Transverse colon (tissue), 4 donors: ENCODE results near the gene TMEM89. TPM values are rescaled to one million over a fixed set of nuclear protein-coding genes. Genes with fewer than 3 reads are reported as not detected.

Source experiments
- DNase-seq: peaks from one replicate; pipeline ENCODE4 v3.0.0-alpha.2; 2019
- H3K27ac ChIP-seq, 4 donors: fragments of 200-600 bp; sonication (generic); 2 replicates each; pipeline ENCODE4 v1.5.1; 2016 to 2018; ENCODE audit warnings: inconsistent platforms in 4 of 4
- H3K27me3 ChIP-seq: fragments of 200-600 bp; sonication (generic); 2 replicates; pipeline ENCODE4 v1.5.1; 2017; ENCODE audit warnings: inconsistent platforms
- H3K36me3 ChIP-seq, 4 donors: fragments of 200-600 bp; sonication (generic); 2 replicates each; pipeline ENCODE4 v1.5.1; 2017 to 2019; ENCODE audit warnings: inconsistent platforms in 4 of 4
- H3K4me1 ChIP-seq, 4 donors: fragments of 200-600 bp; sonication (generic); 2 replicates each; pipeline ENCODE4 v1.5.1; 2017 to 2020; ENCODE audit warnings: inconsistent platforms in 4 of 4
- H3K4me3 ChIP-seq, 4 donors: fragments of 200-600 bp; sonication (generic); 1 replicate in 1 of 4; 2 replicates in 3 of 4; pipeline versions ENCODE4 v1.5.1 to v1.6.1; 2017 to 2019; ENCODE audit warnings: inconsistent platforms in 4 of 4
- H3K9me3 ChIP-seq, 2 donors: fragments of 200-600 bp; sonication (generic); 2 replicates each; pipeline ENCODE4 v1.5.1; 2017 to 2019; ENCODE audit warnings: inconsistent platforms in 2 of 2
- EP300 ChIP-seq: sonication (generic); formaldehyde crosslinking; IDR thresholded peaks from one replicate; pipeline ENCODE4 v1.6.1; 2017; ENCODE audit warnings: antibody characterized with exemption, low read depth
- POLR2A ChIP-seq: fragments of 450-650 bp; IDR thresholded peaks from one replicate; pipeline ENCODE4 v1.6.1; 2016; ENCODE audit warnings: antibody characterized with exemption, mild to moderate bottlenecking, moderate library complexity
- POLR2AphosphoS5 ChIP-seq, 3 donors: sonication (generic); formaldehyde crosslinking; IDR thresholded peaks; one replicate each; pipeline ENCODE4 v1.6.1; 2016; ENCODE audit warnings: antibody characterized with exemption in 3 of 3
- WGBS, 2 donors: methylation state at CpG; one replicate each; pipeline ENCODE4 v1.1.5; 2018; ENCODE audit warnings: low coverage in 1 of 2; 5-methylcytosine and 5-hydroxymethylcytosine counted together
- in situ Hi-C, 4 donors: fragments of 200-750 bp; cut with MboI; loops; one replicate each; pipeline versions ENCODE4 v1.15.0 to v1.15.1; 2017; ENCODE audit warnings: low sequenced_read_pairs in 3 of 4, low pct_ligation_motif_present in 1 of 4, low pct_unique_long_range_greater_than_20kb in 1 of 4
- intact Hi-C: fragments of 100-400 bp; cut with DNase I; formaldehyde crosslinking; loops from one replicate; pipeline ENCODE4 v1.15.1; 2023; ENCODE audit warnings: low total_unique reads
- total RNA-seq, 4 donors: library from RNA; depleted of rRNA; stranded (reverse); fragments of >200 nt; gene quantifications; one replicate each; pipeline ENCODE4 v1.1.0, GENCODE V29; 2016
- TF ChIP-seq, protein P1 (sequence below), 5 experiments: fragments of 200-600 bp in 3 of 5; fragments of 450-650 bp in 2 of 5; sonication (generic) in 3 of 5; IDR thresholded peaks; 1 replicate in 2 of 5; 2 replicates in 3 of 5; pipeline ENCODE4 v1.5.1; 2016 to 2017; ENCODE audit warnings: antibody characterized with exemption in 5 of 5, inconsistent platforms in 3 of 5, mild to moderate bottlenecking in 2 of 5, moderate library complexity in 1 of 5

The TMEM89 gene
- total RNA-seq, 4 donors from 2014 or later, result 13.1 TPM; not detected in 3

DNA sequence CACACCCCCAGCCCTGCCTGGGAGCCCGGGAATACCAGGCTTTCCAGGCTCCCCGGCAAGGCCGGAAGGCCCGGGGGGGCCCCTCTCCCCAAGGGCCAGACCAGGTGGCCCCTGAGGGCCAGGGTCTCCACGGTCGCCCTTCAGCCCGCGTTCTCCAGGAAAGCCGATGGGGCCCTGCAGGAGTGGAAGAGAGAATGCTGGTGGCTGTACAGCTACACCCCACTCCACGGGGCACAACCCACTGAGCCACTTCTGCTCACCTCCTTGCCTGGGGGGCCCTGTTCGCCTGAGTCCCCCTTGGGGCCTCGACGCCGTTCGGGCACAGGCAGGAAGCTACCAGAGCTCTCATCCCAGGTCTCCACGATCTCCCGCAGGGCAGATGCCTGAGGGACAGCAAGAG is 46.2 kb downstream of the TMEM89 start:
- Histone ChIP-seq H3K4me1 (no peaks in the 10 kb centered on the region), H3K9me3 (no peaks in the 10 kb centered on the region), H3K27me3 (no peaks in the 10 kb centered on the region), H3K4me3 (no peak overlapping the region), H3K36me3 (no peaks in the 10 kb centered on the region), H3K27ac (no peak overlapping the region)
- intact Hi-C loops (no loop called here), in situ Hi-C loops (no loop called here)
- no peak for TF ChIP-seq POLR2A
- TF ChIP-seq EP300, result no peak
- TF ChIP-seq POLR2AphosphoS5 (IDR thresholded peaks at IDR 0.05), result no peak
- TF ChIP-seq, protein P1, sequence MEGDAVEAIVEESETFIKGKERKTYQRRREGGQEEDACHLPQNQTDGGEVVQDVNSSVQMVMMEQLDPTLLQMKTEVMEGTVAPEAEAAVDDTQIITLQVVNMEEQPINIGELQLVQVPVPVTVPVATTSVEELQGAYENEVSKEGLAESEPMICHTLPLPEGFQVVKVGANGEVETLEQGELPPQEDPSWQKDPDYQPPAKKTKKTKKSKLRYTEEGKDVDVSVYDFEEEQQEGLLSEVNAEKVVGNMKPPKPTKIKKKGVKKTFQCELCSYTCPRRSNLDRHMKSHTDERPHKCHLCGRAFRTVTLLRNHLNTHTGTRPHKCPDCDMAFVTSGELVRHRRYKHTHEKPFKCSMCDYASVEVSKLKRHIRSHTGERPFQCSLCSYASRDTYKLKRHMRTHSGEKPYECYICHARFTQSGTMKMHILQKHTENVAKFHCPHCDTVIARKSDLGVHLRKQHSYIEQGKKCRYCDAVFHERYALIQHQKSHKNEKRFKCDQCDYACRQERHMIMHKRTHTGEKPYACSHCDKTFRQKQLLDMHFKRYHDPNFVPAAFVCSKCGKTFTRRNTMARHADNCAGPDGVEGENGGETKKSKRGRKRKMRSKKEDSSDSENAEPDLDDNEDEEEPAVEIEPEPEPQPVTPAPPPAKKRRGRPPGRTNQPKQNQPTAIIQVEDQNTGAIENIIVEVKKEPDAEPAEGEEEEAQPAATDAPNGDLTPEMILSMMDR (IDR thresholded peaks at IDR 0.05), result no peak
- WGBS, 2 donors, result 91% methylated on average over 17 of the region's 17 CpGs; no CpG with 5 or more reads in 1 of the 2 donors
- DNase-seq, result no peak

DNA sequence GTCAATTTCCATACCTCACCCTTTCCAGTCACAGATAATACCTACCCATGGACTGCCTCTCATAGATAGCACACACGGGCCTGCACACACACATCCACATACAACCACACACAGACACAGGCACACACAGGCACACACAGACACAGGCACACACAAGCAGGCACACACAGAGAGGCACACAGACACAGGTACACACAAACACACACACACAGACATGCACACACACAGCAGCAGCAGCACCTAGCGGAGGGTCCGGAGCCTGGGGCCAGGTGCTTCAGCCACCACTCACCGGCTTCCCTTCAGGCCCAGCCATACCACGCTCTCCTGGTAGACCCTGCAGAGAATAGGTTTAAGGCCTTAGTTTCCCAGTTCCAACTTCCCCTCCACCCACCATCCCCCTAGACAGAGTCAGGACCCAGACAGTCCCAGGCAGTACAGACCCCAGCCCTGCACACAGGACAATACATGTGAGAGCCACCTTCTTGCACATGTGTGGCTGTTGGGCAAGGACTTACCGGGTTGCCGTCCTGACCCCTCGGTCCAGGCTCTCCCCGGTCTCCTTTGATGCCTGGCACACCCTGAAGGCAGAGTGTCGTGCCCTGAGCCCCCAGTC is 47.5 kb downstream of the TMEM89 start:
- in situ Hi-C loops (no loop called here), intact Hi-C loops (no loop called here)

DNA sequence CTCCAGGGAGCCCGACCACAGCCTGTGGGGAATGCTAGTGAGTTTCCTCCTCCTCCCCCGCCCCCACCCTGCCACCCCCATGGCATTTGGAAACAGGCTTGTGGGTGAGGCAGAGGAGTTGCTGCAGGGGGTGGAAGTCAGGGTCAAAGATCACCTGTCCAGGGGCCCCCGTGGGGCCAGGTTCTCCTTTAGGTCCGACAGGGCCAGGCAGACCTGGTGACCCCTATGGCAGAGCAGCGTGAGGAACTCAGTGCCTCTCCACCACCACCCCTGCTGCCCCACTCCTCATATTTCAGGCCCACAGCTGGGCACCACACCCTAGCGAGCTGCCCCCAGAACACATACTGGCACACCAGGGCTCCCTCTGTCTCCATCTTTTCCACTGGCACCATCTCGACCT is 49.1 kb downstream of the TMEM89 start:
- Histone ChIP-seq H3K4me3 (no peak overlapping the region), H3K36me3 (no peaks in the 10 kb centered on the region), H3K27ac (no peak overlapping the region), H3K27me3 (no peaks in the 10 kb centered on the region), H3K9me3 (no peaks in the 10 kb centered on the region), H3K4me1 (no peaks in the 10 kb centered on the region)
- TF ChIP-seq, protein P1 (IDR thresholded peaks at IDR 0.05), result no peak
- TF ChIP-seq POLR2AphosphoS5 (IDR thresholded peaks at IDR 0.05) (no peak), POLR2A (no peak), EP300 (no peak)
- WGBS, 2 donors, result 66% methylated on average over 7 of the region's 7 CpGs; no CpG with 5 or more reads in 1 of the 2 donors
- no peak for DNase-seq
- intact Hi-C loops, result no loop called here
- in situ Hi-C loops, result no loop called here

More for the DNA sequence above, 47.5 kb downstream of the TMEM89 start:
- TF ChIP-seq POLR2AphosphoS5 (IDR thresholded peaks at IDR 0.05) (no peak), POLR2A (no peak), EP300 (no peak)
- TF ChIP-seq, protein P1 (IDR thresholded peaks at IDR 0.05), result no peak
- Histone ChIP-seq H3K4me3 (no peak overlapping the region), H3K4me1 (no peaks in the 10 kb centered on the region), H3K36me3 (no peaks in the 10 kb centered on the region), H3K27me3 (no peaks in the 10 kb centered on the region), H3K9me3 (no peaks in the 10 kb centered on the region), H3K27ac (no peak overlapping the region)
- 93% methylated on average over 10 of the region's 10 CpGs; no CpG with 5 or more reads in 1 of the 2 donors for WGBS, 2 donors
- no peak for DNase-seq

DNA sequence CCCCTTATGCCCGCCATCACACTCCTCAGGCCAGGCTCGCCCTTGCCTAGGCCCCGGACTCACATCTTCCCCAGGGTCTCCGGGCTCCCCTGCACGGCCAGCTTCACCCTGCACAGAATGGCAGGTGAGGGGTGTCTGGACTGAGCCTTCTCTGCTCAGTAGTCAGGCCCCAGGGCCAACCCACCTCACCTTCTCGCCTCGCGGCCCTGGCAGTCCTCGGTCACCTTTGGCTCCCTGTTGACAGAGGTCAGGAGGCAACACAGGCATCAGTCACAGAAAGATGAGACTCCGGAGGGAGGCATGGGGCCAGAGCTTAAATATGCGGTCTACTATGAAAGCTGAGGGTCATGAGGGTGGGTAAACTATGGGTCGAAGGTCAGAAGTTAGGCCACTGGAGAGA is 49.6 kb downstream of the TMEM89 start:
- no peaks in the 10 kb centered on the region for H3K9me3 ChIP-seq
- H3K4me1 ChIP-seq, result no peaks in the 10 kb centered on the region
- TF ChIP-seq EP300 (no peak), POLR2AphosphoS5 (IDR thresholded peaks at IDR 0.05) (no peak)
- TF ChIP-seq, protein P1 (IDR thresholded peaks at IDR 0.05), result no peak
- intact Hi-C loops (no loop called here), in situ Hi-C loops (no loop called here)
- 89% methylated on average over 11 of the region's 12 CpGs; no CpG with 5 or more reads in 1 of the 2 donors for WGBS, 2 donors
- no peak for DNase-seq
- H3K36me3 ChIP-seq, result no peaks in the 10 kb centered on the region
- H3K27me3 ChIP-seq, result no peaks in the 10 kb centered on the region
- H3K27ac ChIP-seq, result no peak overlapping the region
- H3K4me3 ChIP-seq, result no peak overlapping the region

Other genes with a start within 250 kb of the TMEM89 start
- gene FBXW12, start 249.6 kb downstream of the TMEM89 start, total RNA-seq, result not detected
- 100 to 1,000 TPM; 129 to 530 (median 245) TPM for gene PLXNB1, start 191.7 kb downstream of the TMEM89 start, total RNA-seq
- gene CCDC51, start 181.7 kb downstream of the TMEM89 start, total RNA-seq, result 10 to 100 TPM in 2 of 4 donors, 1 to 10 TPM in 2; 2.8 to 14.1 (median 8.2) TPM
- 100 to 1,000 TPM; 115 to 279 (median 192) TPM for gene TMA7, start 181.5 kb downstream of the TMEM89 start, total RNA-seq
- gene ATRIP, start 175.0 kb downstream of the TMEM89 start, total RNA-seq, result 1 to 10 TPM; 1.8 to 4.4 (median 2.9) TPM
- 10 to 100 TPM; 72.9 to 89.4 (median 80.8) TPM for gene SHISA5, start 117.6 kb downstream of the TMEM89 start, total RNA-seq
- gene PFKFB4, start 65.0 kb downstream of the TMEM89 start, total RNA-seq, result 1 to 10 TPM in 3 of 4 donors, under 1 TPM in 1; 0.37 to 7.9 (median 6.7) TPM
- not detected for gene UCN2, start 58.0 kb downstream of the TMEM89 start, total RNA-seq
- 10 to 100 TPM in 2 of 4 donors, 1 to 10 TPM in 2; 4.8 to 19.1 (median 12.9) TPM for gene COL7A1, start 26.4 kb downstream of the TMEM89 start, total RNA-seq
- gene UQCRC1, start 12.1 kb downstream of the TMEM89 start, total RNA-seq, result 100 to 1,000 TPM; 579 to 974 (median 655) TPM
- 100 to 1,000 TPM; 134 to 282 (median 193) TPM for gene SLC26A6, start 13.7 kb upstream of the TMEM89 start, total RNA-seq
- 10 to 100 TPM in 1 of 4 donors, 1 to 10 TPM in 3; 1.2 to 15.0 (median 3.9) TPM for gene CELSR3, start 41.1 kb upstream of the TMEM89 start, total RNA-seq
- 10 to 100 TPM; 42.3 to 74.6 (median 49.2) TPM for gene NCKIPSD, start 64.1 kb upstream of the TMEM89 start, total RNA-seq
- gene IP6K2, start 95.5 kb upstream of the TMEM89 start, total RNA-seq, result 100 to 1,000 TPM; 169 to 255 (median 225) TPM
- 10 to 100 TPM; 20.3 to 59.1 (median 40.8) TPM for gene PRKAR2A, start 226.1 kb upstream of the TMEM89 start, total RNA-seq